GM19438 (cell line): Measurements from ENCODE around the gene GNAT1.

Source experiments
- ATAC-seq: cut with Tn5 transposase; IDR thresholded peaks from one replicate; pipeline ENCODE4 v1.9.1; 2021; ENCODE audit warnings: low read depth; ENCODE audit not compliant: unreplicated experiment

GNAT1 gene

GRCh38 chr3:50190936-50191660, at the start of gene GNAT1:
TSS of gene GNAT1 (plus strand) at chr3:50191610. CDS start at chr3:50191726, 116 bp downstream.
- ATAC-seq, result no peak

- no peak for ATAC-seq
These were observed 45.0 kb upstream of the GNAT1 start for GRCh38 chr3:50146316-50146901.

DNA sequence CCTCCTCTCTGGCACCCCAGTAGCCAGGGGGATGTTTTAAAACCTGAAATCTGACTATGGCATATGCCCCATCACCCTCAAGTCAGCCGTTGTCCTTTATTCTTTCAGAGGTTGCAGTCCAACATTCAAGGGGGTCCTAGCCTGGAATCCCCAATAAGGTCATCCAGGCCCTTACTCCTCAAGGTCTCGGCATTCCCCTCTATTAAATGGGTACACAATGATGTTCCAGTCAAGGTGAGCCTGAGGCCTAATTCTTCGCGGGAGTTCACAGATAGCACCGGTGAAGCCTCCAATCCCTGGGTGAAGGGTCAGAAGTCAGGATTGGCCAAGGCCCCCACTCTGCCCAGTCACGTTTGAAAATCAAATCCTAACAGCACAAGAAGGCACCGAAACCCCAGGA, 44.4 kb upstream of the GNAT1 start:
- no peak for ATAC-seq

GRCh38 chr3:50147447-50147846, 44.0 kb upstream of the GNAT1 start:
- ATAC-seq, result no peak

GRCh38 chr3:50147861-50148260, 43.5 kb upstream of the GNAT1 start:
- ATAC-seq, result no peak

DNA sequence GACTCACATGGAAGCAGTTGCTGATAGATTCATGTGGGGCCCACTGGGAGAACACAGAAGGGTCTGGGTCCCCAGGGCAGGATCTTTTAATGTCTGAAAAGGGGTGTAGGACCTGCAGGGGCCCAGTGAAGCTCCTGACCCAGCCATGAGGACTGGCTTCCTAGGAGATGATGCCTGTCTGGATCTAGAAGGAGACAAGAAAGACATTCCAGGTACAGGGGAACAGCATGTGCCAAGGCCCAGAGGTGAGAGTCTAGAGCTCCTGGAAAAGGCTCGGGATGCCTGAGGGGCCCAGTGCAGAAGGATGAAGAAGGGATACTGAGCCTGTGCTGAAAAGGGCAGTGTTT, 41.0 kb upstream of the GNAT1 start:
- ATAC-seq, result no peak

DNA sequence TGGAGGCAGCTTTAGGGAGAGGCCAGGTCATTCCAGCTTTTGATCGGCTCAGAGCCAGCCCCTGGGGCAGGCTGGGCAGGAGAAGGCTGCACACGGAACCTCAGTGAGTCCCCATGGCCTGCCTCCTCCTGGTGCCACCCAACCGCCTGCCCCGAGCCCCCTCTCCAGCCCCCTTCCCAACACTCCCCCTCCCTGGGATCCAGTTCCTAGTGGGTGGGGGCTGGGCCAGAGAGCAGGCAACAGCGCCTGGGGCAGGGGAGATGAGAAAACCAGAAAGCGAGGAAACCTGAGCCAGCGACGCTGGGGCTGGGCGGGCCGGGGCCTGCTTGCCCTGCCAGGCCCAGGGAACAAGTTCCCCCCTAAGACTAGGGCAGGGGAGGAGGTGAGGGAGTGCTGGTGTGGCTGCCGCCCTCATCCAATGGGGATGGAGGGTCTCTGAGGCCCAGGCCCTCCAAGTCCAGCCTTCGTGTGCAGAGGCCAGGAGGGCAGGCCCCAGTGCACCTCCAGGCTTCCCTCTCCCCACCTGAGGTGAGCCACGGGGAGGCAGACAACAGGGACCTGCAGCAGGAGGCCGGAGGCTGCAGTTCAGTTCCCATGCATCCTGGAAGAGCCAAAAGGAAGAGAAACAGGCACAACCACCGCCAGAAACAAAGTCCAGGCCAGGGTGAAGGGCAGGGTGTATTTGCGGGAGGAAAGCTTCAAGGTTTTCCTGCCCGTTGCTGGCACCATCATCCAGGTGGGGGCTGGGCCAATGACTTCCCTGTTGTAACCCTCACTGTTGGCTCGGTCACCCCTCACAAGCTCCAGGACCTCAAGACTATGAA, 40.3 kb upstream of the GNAT1 start:
- ATAC-seq, result no peak

DNA sequence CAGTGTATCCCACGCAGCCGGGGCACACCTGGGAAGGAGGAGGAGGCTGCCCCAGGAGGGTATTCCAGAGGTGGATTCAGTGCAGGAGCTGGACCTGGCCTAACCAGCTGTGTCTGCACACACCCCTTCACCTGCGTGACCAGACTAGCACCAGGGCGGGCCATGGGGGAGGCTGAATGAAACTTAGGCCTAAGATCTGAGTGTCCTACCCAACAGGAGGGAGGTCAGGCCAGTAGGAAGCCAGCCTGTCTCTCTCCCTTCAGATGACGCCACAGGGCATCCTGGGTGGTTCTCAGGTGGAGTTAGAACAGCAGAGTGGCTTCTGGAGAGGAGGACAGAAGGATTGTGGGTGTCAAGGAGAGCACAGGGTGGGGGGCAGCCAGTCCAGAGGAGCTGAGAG, 39.7 kb upstream of the GNAT1 start:
- ATAC-seq, result no peak

DNA sequence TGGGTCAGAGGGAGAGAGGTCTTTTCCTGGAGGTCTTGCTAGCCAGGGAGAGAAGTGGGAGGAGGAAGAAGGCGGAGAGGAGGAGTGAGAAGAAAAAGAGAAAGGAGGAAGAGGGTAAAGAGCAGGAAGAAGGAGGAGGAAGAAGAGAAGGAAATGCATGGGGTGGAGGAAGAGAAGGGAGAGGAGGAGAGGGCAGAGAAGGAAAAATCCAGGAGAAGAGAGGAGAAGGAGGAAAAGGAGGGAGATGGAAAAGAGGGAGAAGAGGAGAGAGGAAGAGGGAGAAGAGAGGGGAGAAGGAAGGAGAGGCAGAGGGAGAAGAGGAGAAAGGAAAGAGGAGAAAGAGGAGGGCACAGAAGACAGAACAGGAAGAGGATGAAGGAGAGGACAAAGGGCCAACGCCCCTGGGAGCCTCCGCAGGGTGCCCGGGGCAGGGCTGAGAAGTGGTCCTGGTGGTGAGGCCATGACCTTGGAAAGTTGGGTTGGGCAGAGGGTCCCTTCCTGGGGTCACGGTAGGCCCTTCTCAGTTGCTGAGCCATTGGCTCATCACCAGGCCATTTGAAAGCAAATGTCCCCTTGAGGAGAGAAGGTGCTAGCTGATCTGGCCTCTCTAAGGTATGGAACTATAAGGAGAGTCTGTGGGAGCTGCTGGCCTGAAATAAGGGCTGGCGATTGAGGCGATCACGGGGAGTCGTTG, 37.5 kb upstream of the GNAT1 start:
- ATAC-seq, result no peak

- ATAC-seq, result peak; percentile 21
These were observed 37.0 kb upstream of the GNAT1 start for GRCh38 chr3:50154476-50154839.

- ATAC-seq, result peak; percentile 66
These were observed 36.4 kb upstream of the GNAT1 start, which contains the start of gene SEMA3F for GRCh38 chr3:50154840-50155490. TSS of gene SEMA3F (plus strand) at chr3:50155324. CDS start at chr3:50159623, 4,299 bp downstream.

- ATAC-seq, result no peak
These were observed 35.9 kb upstream of the GNAT1 start for GRCh38 chr3:50155491-50155878.

- ATAC-seq, result no peak
These were observed 35.5 kb upstream of the GNAT1 start for GRCh38 chr3:50155891-50156290.

DNA sequence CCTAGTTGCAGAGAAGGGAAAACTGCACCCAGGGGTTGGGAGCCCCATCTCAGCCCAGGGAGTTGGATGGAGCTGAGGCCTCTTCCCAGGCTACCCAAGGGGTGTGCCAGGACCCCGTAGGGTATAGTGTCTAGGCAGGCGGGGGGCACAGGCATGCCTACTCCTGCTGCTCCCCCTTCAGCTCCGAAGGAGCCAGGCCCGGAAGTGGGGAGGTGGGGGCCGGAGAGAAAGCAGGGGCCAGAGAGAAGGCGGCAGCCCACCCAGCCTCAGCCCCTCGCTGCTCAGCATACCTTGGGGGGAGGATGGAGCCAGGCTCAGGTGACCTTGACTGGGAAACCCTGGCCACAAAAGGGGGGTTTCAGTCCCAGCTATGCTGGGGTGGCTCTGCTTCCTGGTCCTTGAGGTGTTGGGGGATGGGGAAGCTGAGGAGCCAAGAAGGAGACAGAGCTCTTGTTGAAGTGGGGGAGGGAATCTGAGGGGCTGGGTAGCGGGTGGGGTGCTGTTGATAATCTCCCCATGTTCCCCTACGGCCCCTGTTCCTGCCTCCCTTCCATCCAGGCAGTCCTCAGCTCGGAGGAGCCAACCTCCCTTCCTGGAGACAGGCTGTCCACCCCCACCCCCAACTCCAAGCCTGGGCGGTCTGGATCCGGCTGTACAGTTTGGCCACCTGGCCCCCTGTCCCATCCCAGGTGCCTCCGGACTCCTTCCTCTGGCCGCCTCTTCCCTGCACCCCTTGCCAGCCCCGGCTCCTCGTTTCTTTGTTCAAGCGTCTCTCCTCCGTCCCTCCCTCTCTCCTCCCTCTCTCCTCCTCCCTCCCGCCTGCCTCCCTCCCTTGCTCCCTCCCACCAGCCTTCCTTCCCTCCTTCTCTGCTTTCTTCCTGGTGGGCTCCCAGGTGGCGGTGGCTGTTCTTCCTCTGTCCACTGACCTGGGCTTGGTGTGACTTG, 34.6 kb upstream of the GNAT1 start:
- ATAC-seq, result no peak

- ATAC-seq, result no peak
These were observed 33.4 kb upstream of the GNAT1 start for GRCh38 chr3:50157827-50158529.

DNA sequence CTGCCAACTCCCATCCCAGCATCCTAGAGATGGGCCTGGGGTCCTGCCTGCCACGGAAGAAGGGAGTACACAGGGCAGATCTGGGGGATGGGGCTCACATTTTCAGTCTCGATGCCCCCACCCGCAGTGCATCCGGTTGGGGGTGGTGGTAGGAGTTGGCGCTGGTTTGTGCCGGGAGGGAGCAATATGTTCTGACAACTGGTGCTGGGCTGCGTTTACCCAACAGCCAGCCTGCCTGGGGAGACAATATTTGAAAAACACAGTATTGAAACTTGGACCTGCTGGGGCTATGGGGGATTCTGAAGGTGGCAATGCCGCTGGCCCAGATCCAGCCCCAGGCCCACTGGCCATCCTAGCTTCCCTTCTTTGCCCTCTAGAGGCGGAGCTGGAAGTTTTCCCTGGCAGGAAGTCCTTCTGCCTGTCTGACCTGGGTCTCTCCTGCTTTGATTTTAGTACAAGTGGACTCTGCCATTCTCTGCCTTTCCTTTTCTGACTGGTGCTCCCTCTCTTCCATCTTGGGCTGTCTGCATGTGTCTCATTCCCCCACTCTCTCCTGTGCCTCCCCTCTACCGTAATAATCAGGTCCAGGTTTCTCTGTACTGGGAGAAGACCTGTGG, 32.8 kb upstream of the GNAT1 start:
- no peak for ATAC-seq

GRCh38 chr3:50160561-50160983, 30.8 kb upstream of the GNAT1 start:
- no peak for ATAC-seq

GRCh38 chr3:50161320-50161719, 30.1 kb upstream of the GNAT1 start:
- no peak for ATAC-seq
